Measurements from ENCODE around the gene ZNF813. TPM values are rescaled to one million over a fixed set of nuclear protein-coding genes. Genes with fewer than 3 reads are reported as not detected.
"Not testable (repeated sequence)": the region's sequence is repeated elsewhere in the genome, so short reads cannot be mapped to it uniquely, and the experiment has no call there.

Gene ZNF813
- total RNA-seq, 2 experiments from 2014 or later = 4.6 to 5.5 TPM

DNA sequence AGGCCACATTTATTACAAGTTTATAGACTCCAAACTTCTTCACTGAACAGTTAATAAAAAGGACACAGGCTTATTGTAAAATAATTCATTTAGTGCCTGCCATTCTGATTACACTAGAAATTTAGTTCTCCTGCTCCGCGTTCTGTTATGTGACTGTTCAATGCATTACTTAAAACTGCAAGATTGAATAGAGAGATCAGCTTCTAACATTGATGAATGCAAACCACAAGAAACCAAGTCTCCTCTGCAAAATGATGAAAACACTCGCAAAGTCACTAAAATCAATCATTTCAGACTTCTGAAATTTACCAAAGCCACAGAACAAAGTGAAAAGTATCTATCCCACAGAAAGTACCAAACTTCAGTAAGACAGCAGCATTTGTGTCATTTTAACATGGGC is 47.5 kb downstream of the ZNF813 start:
- CTCF ChIA-PET; H3K27ac Mint-ChIP-seq; POLR2A ChIA-PET; H3K4me3 Mint-ChIP-seq; H3K27me3 Mint-ChIP-seq; H3K4me1 Mint-ChIP-seq (ENCODE audit: low read depth); H3K36me3 Mint-ChIP-seq; DNase-seq; intact Hi-C loops (cut with micrococcal nuclease): not testable (repeated sequence)
- H3K9me3 Mint-ChIP-seq = peaks cover 14% of the 10 kb centered on the region

DNA sequence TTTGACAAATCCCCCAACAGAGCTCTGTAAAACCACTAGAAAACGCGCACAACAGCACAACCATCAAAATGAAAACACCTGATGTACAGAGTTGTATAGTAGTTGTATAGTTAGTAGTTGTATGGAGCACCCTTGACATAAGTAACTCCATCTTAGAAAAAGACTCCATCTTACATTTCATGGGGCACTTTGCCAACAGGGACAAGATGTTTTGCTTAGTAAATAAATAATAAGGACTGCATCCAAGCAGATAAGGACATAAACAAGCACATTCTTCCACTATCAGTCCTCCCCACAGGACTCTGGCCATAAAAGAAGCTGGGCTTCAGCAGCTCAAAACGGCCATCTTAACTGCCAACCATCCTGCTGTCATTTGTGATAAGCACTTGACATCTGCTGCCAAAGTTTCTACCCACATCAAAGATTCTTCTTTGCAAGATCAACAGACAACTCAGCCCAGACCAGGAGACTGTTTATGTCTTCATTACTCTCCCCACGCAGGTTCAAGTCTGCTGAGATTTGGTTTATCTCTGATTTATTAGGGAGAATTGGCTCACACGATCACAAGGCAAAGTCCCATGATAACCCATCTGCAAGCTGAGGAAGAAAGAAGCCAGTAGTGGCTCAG is 49.7 kb downstream of the ZNF813 start:
- Mint-ChIP-seq H3K9me3 (peaks cover 19% of the 10 kb centered on the region), H3K27me3 (peaks cover 2% of the 10 kb centered on the region), H3K4me1 (ENCODE audit: low read depth) (peaks cover 14% of the 10 kb centered on the region), H3K27ac (no peak overlapping the region), H3K36me3 (peaks cover 9% of the 10 kb centered on the region), H3K4me3 (no peak overlapping the region)
- no peak for DNase-seq
- ChIA-PET CTCF (interaction anchor here (1.0 kb wide), 1 partner anchor 86 kb away, joined by 3 read pairs; the partner anchor contains the start of gene ZNF761), POLR2A (no interaction called here)
- intact Hi-C loops (cut with micrococcal nuclease) = no loop called here

GRCh38 chr19:53518121-53518520 is 50.6 kb downstream of the ZNF813 start:
- Mint-ChIP-seq H3K27ac (no peak overlapping the region), H3K9me3 (peaks cover 19% of the 10 kb centered on the region), H3K36me3 (peaks cover 10% of the 10 kb centered on the region), H3K27me3 (peaks cover 2% of the 10 kb centered on the region), H3K4me3 (no peak overlapping the region), H3K4me1 (ENCODE audit: low read depth) (peaks cover 19% of the 10 kb centered on the region)
- no peak for DNase-seq
- CTCF ChIA-PET = no interaction called here
- POLR2A ChIA-PET = no interaction called here
- intact Hi-C loops (cut with micrococcal nuclease) = no loop called here

DNA sequence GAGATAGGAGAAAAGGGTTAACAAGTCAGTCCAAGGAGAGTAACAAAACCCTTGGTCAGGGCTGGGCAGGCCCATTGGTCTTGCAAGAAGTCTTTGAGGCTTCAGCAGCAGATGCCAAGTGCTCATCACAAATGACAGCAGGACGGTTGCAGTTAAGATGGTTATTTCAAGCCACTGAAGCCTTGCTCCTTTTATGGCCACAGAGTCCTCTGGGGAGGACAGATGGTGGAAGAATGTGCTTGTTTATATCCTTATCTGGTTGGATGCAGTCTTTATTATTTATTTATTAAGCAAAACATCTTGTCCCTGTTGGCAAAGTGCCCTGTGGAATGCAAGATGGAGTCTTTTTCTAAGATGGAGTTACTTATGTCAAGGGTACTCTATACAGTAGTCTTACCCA is 51.2 kb downstream of the ZNF813 start:
- Mint-ChIP-seq H3K36me3 (peaks cover 16% of the 10 kb centered on the region), H3K27ac (no peak overlapping the region)
- CTCF ChIA-PET = no interaction called here

DNA sequence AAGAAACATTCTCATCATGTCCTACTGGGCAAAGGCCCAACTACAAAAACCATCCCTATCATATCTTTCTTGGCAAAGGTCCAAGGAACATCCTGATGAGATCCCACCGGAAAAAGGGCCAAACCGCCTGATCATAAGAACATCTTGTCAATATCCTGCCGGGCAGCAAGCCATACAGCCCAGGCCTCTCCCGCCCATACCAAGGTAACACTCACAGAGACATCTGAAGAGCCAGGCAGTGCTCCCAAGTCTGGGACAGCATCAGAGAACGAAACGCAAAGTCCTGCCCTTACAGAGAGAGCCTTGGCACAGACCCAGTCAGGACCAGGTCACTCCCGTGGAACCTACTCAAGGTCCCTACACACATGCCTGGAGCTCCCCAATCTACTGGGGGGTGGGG is 51.9 kb downstream of the ZNF813 start:
- intact Hi-C loops (cut with micrococcal nuclease) = no loop called here
- CTCF ChIA-PET = no interaction called here
- peaks cover 21% of the 10 kb centered on the region for H3K36me3 Mint-ChIP-seq

More for the DNA sequence above, 51.2 kb downstream of the ZNF813 start:
- DNase-seq = no peak
- H3K4me1 Mint-ChIP-seq (ENCODE audit: low read depth) = peaks cover 19% of the 10 kb centered on the region
- no peak overlapping the region for H3K4me3 Mint-ChIP-seq
- POLR2A ChIA-PET = no interaction called here
- intact Hi-C loops (cut with micrococcal nuclease) = no loop called here
- peaks cover 2% of the 10 kb centered on the region for H3K27me3 Mint-ChIP-seq
- H3K9me3 Mint-ChIP-seq = peaks cover 21% of the 10 kb centered on the region

GRCh38 chr19:53520163-53520546 is 52.6 kb downstream of the ZNF813 start:
- Mint-ChIP-seq H3K36me3 (peaks cover 23% of the 10 kb centered on the region), H3K4me3 (peak overlapping the region; percentile 99), H3K4me1 (ENCODE audit: low read depth) (peaks cover 19% of the 10 kb centered on the region), H3K27ac (peak overlapping the region; percentile 89), H3K27me3 (no peaks in the 10 kb centered on the region), H3K9me3 (peaks cover 25% of the 10 kb centered on the region)
- DNase-seq = no peak
- ChIA-PET CTCF (interaction anchor here (1.0 kb wide), 1 partner anchor 95 kb away, joined by 7 read pairs; no protein-coding TSS in a partner anchor), POLR2A (interaction anchor here (1.2 to 1.3 kb wide), 2 partner anchors 17 to 19 kb away, joined by 3 to 6 read pairs; no protein-coding TSS in a partner anchor)
- intact Hi-C loops (cut with micrococcal nuclease) = loop anchor here (1.0 to 5.0 kb wide), 4 partner anchors 17 to 595 kb away; partner anchors contain the start of genes PRPF31, TFPT and ZNF813

More for the DNA sequence above, 51.9 kb downstream of the ZNF813 start:
- Mint-ChIP-seq H3K27me3 (peaks cover 2% of the 10 kb centered on the region), H3K27ac (peak overlapping the region; percentile 35), H3K4me1 (ENCODE audit: low read depth) (peaks cover 19% of the 10 kb centered on the region), H3K9me3 (peaks cover 24% of the 10 kb centered on the region), H3K4me3 (no peak overlapping the region)
- POLR2A ChIA-PET = no interaction called here
- no peak for DNase-seq

GRCh38 chr19:53520547-53521372 is 53.2 kb downstream of the ZNF813 start:
- Mint-ChIP-seq H3K27me3 (no peaks in the 10 kb centered on the region), H3K36me3 (peaks cover 29% of the 10 kb centered on the region), H3K4me3 (peak overlapping the region; percentile 99), H3K4me1 (ENCODE audit: low read depth) (peaks cover 19% of the 10 kb centered on the region), H3K9me3 (peaks cover 31% of the 10 kb centered on the region), H3K27ac (peak overlapping the region; percentile 89)
- intact Hi-C loops (cut with micrococcal nuclease) = loop anchor here (1.0 to 5.0 kb wide), 4 partner anchors 17 to 594 kb away; partner anchors contain the start of genes PRPF31, TFPT and ZNF813
- peak; percentile 93 for DNase-seq
- CTCF ChIA-PET = interaction anchor here (0.6 to 1.0 kb wide), 2 partner anchors 96 to 1177 kb away, joined by 3 to 7 read pairs; no protein-coding TSS in a partner anchor
- POLR2A ChIA-PET = interaction anchor here (0.7 to 1.3 kb wide), 3 partner anchors 17 to 34 kb away, joined by 3 to 7 read pairs (median 6); no protein-coding TSS in a partner anchor

- peak; percentile 29 for DNase-seq
- H3K4me1 Mint-ChIP-seq (ENCODE audit: low read depth) = peaks cover 19% of the 10 kb centered on the region
- intact Hi-C loops (cut with micrococcal nuclease) = loop anchor here (2.0 to 5.0 kb wide), 3 partner anchors 55 to 593 kb away; partner anchors contain the start of genes PRPF31, TFPT and ZNF813
- peaks cover 35% of the 10 kb centered on the region for H3K36me3 Mint-ChIP-seq
- POLR2A ChIA-PET = interaction anchor here (1.2 kb wide), 1 partner anchor 16 kb away, joined by 6 read pairs; no protein-coding TSS in a partner anchor
- H3K9me3 Mint-ChIP-seq = peaks cover 36% of the 10 kb centered on the region
- H3K4me3 Mint-ChIP-seq = peak overlapping the region; percentile 99
- CTCF ChIA-PET = no interaction called here
- H3K27me3 Mint-ChIP-seq = no peaks in the 10 kb centered on the region
- H3K27ac Mint-ChIP-seq = peak overlapping the region; percentile 89
Observed at GRCh38 chr19:53521373-53522202, 54.1 kb downstream of the ZNF813 start.

GRCh38 chr19:53525922-53526321 is 58.4 kb downstream of the ZNF813 start:
- intact Hi-C loops (cut with micrococcal nuclease) = no loop called here
- no peak for DNase-seq
- CTCF ChIA-PET = no interaction called here
- no peak overlapping the region for H3K27ac Mint-ChIP-seq
- peaks cover 15% of the 10 kb centered on the region for H3K4me1 Mint-ChIP-seq (ENCODE audit: low read depth)
- no peak overlapping the region for H3K4me3 Mint-ChIP-seq
- H3K27me3 Mint-ChIP-seq = no peaks in the 10 kb centered on the region
- peaks cover 52% of the 10 kb centered on the region for H3K36me3 Mint-ChIP-seq
- POLR2A ChIA-PET = no interaction called here
- peaks cover 38% of the 10 kb centered on the region for H3K9me3 Mint-ChIP-seq

GRCh38 chr19:53530622-53531021 is 63.1 kb downstream of the ZNF813 start:
- no peak overlapping the region for H3K27ac Mint-ChIP-seq
- intact Hi-C loops (cut with micrococcal nuclease) = no loop called here
- H3K9me3 Mint-ChIP-seq = peaks cover 32% of the 10 kb centered on the region
- peaks cover 53% of the 10 kb centered on the region for H3K36me3 Mint-ChIP-seq
- ChIA-PET POLR2A (no interaction called here), CTCF (no interaction called here)
- H3K4me3 Mint-ChIP-seq = no peak overlapping the region
- DNase-seq = no peak
- no peaks in the 10 kb centered on the region for H3K27me3 Mint-ChIP-seq
- H3K4me1 Mint-ChIP-seq (ENCODE audit: low read depth) = no peaks in the 10 kb centered on the region

- H3K27ac Mint-ChIP-seq = no peak overlapping the region
- H3K36me3 Mint-ChIP-seq = peaks cover 50% of the 10 kb centered on the region
- ChIA-PET CTCF (no interaction called here), POLR2A (no interaction called here)
- DNase-seq = no peak
- peaks cover 25% of the 10 kb centered on the region for H3K9me3 Mint-ChIP-seq
- intact Hi-C loops (cut with micrococcal nuclease) = no loop called here
- H3K27me3 Mint-ChIP-seq = no peaks in the 10 kb centered on the region
- H3K4me1 Mint-ChIP-seq (ENCODE audit: low read depth) = peaks cover 4% of the 10 kb centered on the region
- H3K4me3 Mint-ChIP-seq = no peak overlapping the region
Observed at GRCh38 chr19:53531457-53531856, 63.9 kb downstream of the ZNF813 start.

DNA sequence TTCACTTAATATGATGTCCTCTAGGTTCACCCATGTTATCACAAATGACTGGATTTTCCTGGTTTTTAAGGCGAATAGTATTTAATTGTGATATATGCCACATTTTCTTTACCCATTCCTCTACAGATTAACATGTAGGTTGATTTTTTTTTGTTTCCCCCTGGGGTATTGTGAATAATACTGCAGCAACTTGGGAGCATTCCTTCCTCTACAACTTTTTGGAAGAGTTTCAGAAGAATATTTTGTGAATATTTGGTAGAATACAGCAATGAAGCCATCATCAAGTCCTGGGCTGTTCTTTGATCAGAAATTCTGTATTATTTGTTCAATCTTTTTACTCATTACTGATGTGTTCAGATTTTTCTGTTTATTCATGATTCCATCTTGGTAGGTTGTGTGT is 64.8 kb downstream of the ZNF813 start:
- intact Hi-C loops (cut with micrococcal nuclease) = no loop called here
- ChIA-PET POLR2A (no interaction called here), CTCF (no interaction called here)
- H3K27ac Mint-ChIP-seq = no peak overlapping the region
- peaks cover 51% of the 10 kb centered on the region for H3K36me3 Mint-ChIP-seq
- no peaks in the 10 kb centered on the region for H3K27me3 Mint-ChIP-seq
- no peak for DNase-seq
- H3K4me3 Mint-ChIP-seq = no peak overlapping the region
- peaks cover 22% of the 10 kb centered on the region for H3K9me3 Mint-ChIP-seq
- H3K4me1 Mint-ChIP-seq (ENCODE audit: low read depth) = peaks cover 9% of the 10 kb centered on the region
